ENCODE measurements around the gene TEX2.

DNA sequence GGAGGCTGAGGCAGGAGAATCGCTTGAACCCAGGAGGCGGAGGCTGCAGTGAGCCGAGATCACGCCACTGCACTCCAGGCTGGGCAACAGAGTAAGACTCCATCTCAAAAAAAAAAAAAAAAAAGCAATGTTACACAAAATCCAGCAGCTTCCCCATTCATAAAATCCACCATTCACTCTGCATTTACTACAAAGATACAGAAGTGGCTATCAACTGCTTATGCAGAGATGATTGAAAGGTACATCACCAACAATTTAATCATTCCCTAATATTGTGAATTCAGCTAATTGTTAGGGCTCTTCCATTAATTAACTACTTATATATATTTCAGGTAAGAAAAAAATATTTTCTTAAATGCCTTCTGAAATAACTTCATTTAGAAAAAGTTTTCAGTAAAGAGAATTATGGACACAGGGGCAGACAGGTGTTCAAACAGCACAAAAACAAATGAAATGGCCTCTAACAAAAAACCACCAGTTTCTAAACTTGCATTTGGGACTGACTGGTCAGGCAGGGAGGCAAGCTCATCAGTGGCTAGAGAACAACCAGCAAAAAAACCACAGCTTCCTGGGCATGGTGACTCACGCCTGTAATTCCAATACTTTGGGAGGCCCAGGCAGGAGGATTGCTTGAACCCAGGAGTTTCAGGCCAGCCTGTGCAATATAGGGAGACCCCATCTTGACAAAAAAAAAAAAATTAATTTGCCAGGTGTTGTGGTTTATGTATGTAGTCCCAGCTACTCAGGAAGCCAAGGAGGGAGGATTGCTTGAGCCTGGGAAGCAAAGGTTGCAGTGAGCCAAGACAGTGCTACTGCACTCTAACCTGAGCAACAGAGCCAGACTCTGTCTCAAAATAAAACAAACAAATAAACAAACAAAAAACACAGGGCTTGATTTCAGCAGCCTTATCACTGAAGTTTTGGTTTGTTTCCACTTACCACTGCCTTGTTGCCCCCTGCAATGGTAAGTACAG lies 159.4 kb downstream of the TEX2 start:
- TF ChIP-seq ZNF263 (CRISPR knock-in tag; IDR thresholded peaks at IDR 0.05; ENCODE audit: low read depth) (no peak), SP1 (CRISPR knock-in tag; conservative IDR thresholded peaks at IDR 0.05) (no peak), TP53 (CRISPR knock-in tag; IDR thresholded peaks at IDR 0.05) (no peak), USF2 (CRISPR knock-in tag; IDR thresholded peaks at IDR 0.05) (no peak)
- TF ChIP-seq, protein P1, sequence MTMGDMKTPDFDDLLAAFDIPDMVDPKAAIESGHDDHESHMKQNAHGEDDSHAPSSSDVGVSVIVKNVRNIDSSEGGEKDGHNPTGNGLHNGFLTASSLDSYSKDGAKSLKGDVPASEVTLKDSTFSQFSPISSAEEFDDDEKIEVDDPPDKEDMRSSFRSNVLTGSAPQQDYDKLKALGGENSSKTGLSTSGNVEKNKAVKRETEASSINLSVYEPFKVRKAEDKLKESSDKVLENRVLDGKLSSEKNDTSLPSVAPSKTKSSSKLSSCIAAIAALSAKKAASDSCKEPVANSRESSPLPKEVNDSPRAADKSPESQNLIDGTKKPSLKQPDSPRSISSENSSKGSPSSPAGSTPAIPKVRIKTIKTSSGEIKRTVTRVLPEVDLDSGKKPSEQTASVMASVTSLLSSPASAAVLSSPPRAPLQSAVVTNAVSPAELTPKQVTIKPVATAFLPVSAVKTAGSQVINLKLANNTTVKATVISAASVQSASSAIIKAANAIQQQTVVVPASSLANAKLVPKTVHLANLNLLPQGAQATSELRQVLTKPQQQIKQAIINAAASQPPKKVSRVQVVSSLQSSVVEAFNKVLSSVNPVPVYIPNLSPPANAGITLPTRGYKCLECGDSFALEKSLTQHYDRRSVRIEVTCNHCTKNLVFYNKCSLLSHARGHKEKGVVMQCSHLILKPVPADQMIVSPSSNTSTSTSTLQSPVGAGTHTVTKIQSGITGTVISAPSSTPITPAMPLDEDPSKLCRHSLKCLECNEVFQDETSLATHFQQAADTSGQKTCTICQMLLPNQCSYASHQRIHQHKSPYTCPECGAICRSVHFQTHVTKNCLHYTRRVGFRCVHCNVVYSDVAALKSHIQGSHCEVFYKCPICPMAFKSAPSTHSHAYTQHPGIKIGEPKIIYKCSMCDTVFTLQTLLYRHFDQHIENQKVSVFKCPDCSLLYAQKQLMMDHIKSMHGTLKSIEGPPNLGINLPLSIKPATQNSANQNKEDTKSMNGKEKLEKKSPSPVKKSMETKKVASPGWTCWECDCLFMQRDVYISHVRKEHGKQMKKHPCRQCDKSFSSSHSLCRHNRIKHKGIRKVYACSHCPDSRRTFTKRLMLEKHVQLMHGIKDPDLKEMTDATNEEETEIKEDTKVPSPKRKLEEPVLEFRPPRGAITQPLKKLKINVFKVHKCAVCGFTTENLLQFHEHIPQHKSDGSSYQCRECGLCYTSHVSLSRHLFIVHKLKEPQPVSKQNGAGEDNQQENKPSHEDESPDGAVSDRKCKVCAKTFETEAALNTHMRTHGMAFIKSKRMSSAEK (CRISPR knock-in tag; IDR thresholded peaks at IDR 0.05; ENCODE audit: borderline replicate concordance), result no peak

All from WTC11 (cell line).